Muscle layer of duodenum (tissue), 2 donors: ENCODE results near the gene FAM20C.

Experiments used
- H3K27ac ChIP-seq: one replicate; pipeline ENCODE4 v1.7.0; 2013; ENCODE audit warnings: mild to moderate bottlenecking, low read length
- H3K27me3 ChIP-seq: one replicate; pipeline ENCODE4 v1.7.0; 2013; ENCODE audit warnings: low read depth, mild to moderate bottlenecking, control low read depth, low read length
- H3K36me3 ChIP-seq, 2 donors: one replicate each; pipeline ENCODE4 v1.7.0; 2013; ENCODE audit warnings: low read length in 2 of 2, control low read depth in 1 of 2, mild to moderate bottlenecking in 1 of 2; ENCODE audit not compliant: insufficient read depth in 2 of 2, control insufficient read depth in 1 of 2
- H3K4me1 ChIP-seq, 2 donors: one replicate each; pipeline ENCODE4 v1.7.0; 2013; ENCODE audit warnings: low read length in 2 of 2, mild to moderate bottlenecking in 2 of 2, control low read depth in 1 of 2, moderate library complexity in 1 of 2; ENCODE audit not compliant: insufficient read depth in 2 of 2, control insufficient read depth in 1 of 2
- H3K4me3 ChIP-seq, 2 donors: one replicate each; pipeline ENCODE4 v1.7.0; 2013; ENCODE audit warnings: low read length in 2 of 2, low read depth in 1 of 2, mild to moderate bottlenecking in 1 of 2
- H3K9me3 ChIP-seq, 2 donors: one replicate each; pipeline ENCODE4 v1.7.0; 2013; ENCODE audit warnings: low read length in 2 of 2, control low read depth in 1 of 2, mild to moderate bottlenecking in 1 of 2; ENCODE audit not compliant: control insufficient read depth in 1 of 2
- donor health status: healthy.

Gene FAM20C

GRCh38 chr7:298743-299142, 106.4 kb downstream of the FAM20C start:
- peaks cover 0 to 5% of the 10 kb centered on the region in 2 donors for H3K4me1 ChIP-seq
- no peak overlapping the region for H3K27ac ChIP-seq
- H3K4me3 ChIP-seq: no peak overlapping the region
- H3K27me3 ChIP-seq: no peaks in the 10 kb centered on the region
- H3K9me3 ChIP-seq: no peaks in the 10 kb centered on the region
- no peaks in the 10 kb centered on the region for H3K36me3 ChIP-seq

- Histone ChIP-seq H3K4me3 (no peak overlapping the region), H3K36me3 (no peaks in the 10 kb centered on the region), H3K4me1 (peaks cover 0 to 5% of the 10 kb centered on the region in 2 donors)
Measured at GRCh38 chr7:299169-299568, 106.8 kb downstream of the FAM20C start.

GRCh38 chr7:299628-300027, 107.3 kb downstream of the FAM20C start:
- Histone ChIP-seq H3K27me3 (no peaks in the 10 kb centered on the region), H3K27ac (no peak overlapping the region), H3K9me3 (no peaks in the 10 kb centered on the region), H3K4me1 (peaks cover 0 to 5% of the 10 kb centered on the region in 2 donors), H3K36me3 (no peaks in the 10 kb centered on the region), H3K4me3 (no peak overlapping the region)

More at GRCh38 chr7:299169-299568, 106.8 kb downstream of the FAM20C start:
- Histone ChIP-seq H3K27ac (no peak overlapping the region), H3K9me3 (no peaks in the 10 kb centered on the region), H3K27me3 (no peaks in the 10 kb centered on the region)

GRCh38 chr7:300048-300447, 107.7 kb downstream of the FAM20C start:
- Histone ChIP-seq H3K4me3 (no peak overlapping the region), H3K4me1 (peaks cover 0 to 5% of the 10 kb centered on the region in 2 donors), H3K27ac (no peak overlapping the region), H3K36me3 (no peaks in the 10 kb centered on the region), H3K27me3 (no peaks in the 10 kb centered on the region), H3K9me3 (no peaks in the 10 kb centered on the region)

GRCh38 chr7:300546-301290, 108.3 kb downstream of the FAM20C start:
- Histone ChIP-seq H3K27ac (no peak overlapping the region), H3K4me1 (peaks cover 0 to under 1% of the 10 kb centered on the region in 2 donors), H3K27me3 (no peaks in the 10 kb centered on the region), H3K9me3 (no peaks in the 10 kb centered on the region), H3K36me3 (no peaks in the 10 kb centered on the region), H3K4me3 (no peak overlapping the region)

GRCh38 chr7:301291-302053, 109.1 kb downstream of the FAM20C start:
- H3K27ac ChIP-seq: no peak overlapping the region
- H3K4me3 ChIP-seq: no peak overlapping the region
- no peaks in the 10 kb centered on the region for H3K27me3 ChIP-seq
- no peaks in the 10 kb centered on the region for H3K4me1 ChIP-seq
- H3K36me3 ChIP-seq: no peaks in the 10 kb centered on the region
- no peaks in the 10 kb centered on the region for H3K9me3 ChIP-seq

- H3K4me1 ChIP-seq: no peaks in the 10 kb centered on the region
- H3K4me3 ChIP-seq: no peak overlapping the region
- H3K36me3 ChIP-seq: no peaks in the 10 kb centered on the region
- no peak overlapping the region for H3K27ac ChIP-seq
- H3K27me3 ChIP-seq: no peaks in the 10 kb centered on the region
- H3K9me3 ChIP-seq: no peaks in the 10 kb centered on the region
Measured at GRCh38 chr7:302054-302992, 110.0 kb downstream of the FAM20C start.

- Histone ChIP-seq H3K27me3 (no peaks in the 10 kb centered on the region), H3K4me1 (no peaks in the 10 kb centered on the region), H3K9me3 (peaks cover 0 to 4% of the 10 kb centered on the region in 2 donors), H3K36me3 (no peaks in the 10 kb centered on the region), H3K4me3 (no peak overlapping the region), H3K27ac (no peak overlapping the region)
Measured at GRCh38 chr7:303425-303824, 111.1 kb downstream of the FAM20C start.

- Histone ChIP-seq H3K27me3 (no peaks in the 10 kb centered on the region), H3K9me3 (peaks cover 0 to 4% of the 10 kb centered on the region in 2 donors), H3K27ac (no peak overlapping the region), H3K4me1 (no peaks in the 10 kb centered on the region), H3K36me3 (no peaks in the 10 kb centered on the region), H3K4me3 (no peak overlapping the region)
Measured at GRCh38 chr7:303884-304573, 111.7 kb downstream of the FAM20C start.

- no peak overlapping the region for H3K4me3 ChIP-seq
- no peaks in the 10 kb centered on the region for H3K27me3 ChIP-seq
- no peaks in the 10 kb centered on the region for H3K4me1 ChIP-seq
- no peaks in the 10 kb centered on the region for H3K36me3 ChIP-seq
- H3K27ac ChIP-seq: no peak overlapping the region
- H3K9me3 ChIP-seq: peaks cover 0 to 4% of the 10 kb centered on the region in 2 donors
Measured at GRCh38 chr7:304574-305409, 112.4 kb downstream of the FAM20C start.
